Measurements from ENCODE around the gene ARHGEF19. TPM values are rescaled to one million over a fixed set of nuclear protein-coding genes. Genes with fewer than 3 reads are reported as not detected.

Gene ARHGEF19
- total and polyA plus RNA-seq, 2 of the 13 experiments (the other 11 are each of a cell fraction or from before 2014, with no cell fraction given) = 1.7 to 1.8 TPM

GRCh38 chr1:16178596-16179497 is 33.6 kb downstream of the ARHGEF19 start (continued):
- TF ChIP-seq ZNF33A (CRISPR knock-in tag; IDR thresholded peaks at IDR 0.05; ENCODE audit: borderline replicate concordance) (no peak), SNAPC4 (CRISPR knock-in tag; IDR thresholded peaks at IDR 0.05) (0 out of 2 replicates have a peak, but pooled peaks have one; percentile 24), FOXJ3 (CRISPR knock-in tag; IDR thresholded peaks at IDR 0.05; ENCODE audit: borderline replicate concordance) (peak; percentile 23; the same call in 1 of the 2 replicates), SMARCE1 (IDR thresholded peaks at IDR 0.05; ENCODE audit: borderline replicate concordance) (no peak), GMEB2 (CRISPR knock-in tag; IDR thresholded peaks at IDR 0.05; ENCODE audit: low read depth) (no peak), ONECUT2 (CRISPR knock-in tag; IDR thresholded peaks at IDR 0.05) (no peak; the same call in 1 of the 2 replicates), THAP7 (CRISPR knock-in tag; IDR thresholded peaks at IDR 0.05) (0 out of 2 replicates have a peak, but pooled peaks have one; percentile 52), SRSF4 (IDR thresholded peaks at IDR 0.05; ENCODE audit: low read depth, low read length, poor library complexity, severe bottlenecking) (no peak), BCL6 (CRISPR knock-in tag; IDR thresholded peaks at IDR 0.05) (peak; percentile 45), CEBPZ (IDR thresholded peaks at IDR 0.05; ENCODE audit: low read length) (no peak), THAP11 (CRISPR knock-in tag; IDR thresholded peaks at IDR 0.05) (peak; percentile 52), ZNF253 (CRISPR knock-in tag; IDR thresholded peaks at IDR 0.05; ENCODE audit: borderline replicate concordance) (no peak), SRSF9 (IDR thresholded peaks at IDR 0.05; ENCODE audit: borderline replicate concordance, insufficient read depth, low read depth, low read length, poor library complexity, severe bottlenecking) (no peak), FOXO1 (CRISPR knock-in tag; IDR thresholded peaks at IDR 0.05) (peak; percentile 73), ZSCAN9 (CRISPR knock-in tag; IDR thresholded peaks at IDR 0.05; ENCODE audit: borderline replicate concordance) (no peak; the same call in 1 of the 2 replicates), KLF16 (CRISPR knock-in tag; IDR thresholded peaks at IDR 0.05) (0 out of 4 replicates have a peak, but pooled peaks of 1 of the 2 experiments have one; percentile 54), ZNF331 (CRISPR knock-in tag; IDR thresholded peaks at IDR 0.05) (peak; percentile 13; the same call in 1 of the 2 replicates)

Measured in HepG2 (cell line).